Lower lobe of right lung (tissue), 2 donors: ENCODE results near the gene ACKR2. TPM values are rescaled to one million over a fixed set of nuclear protein-coding genes. Genes with fewer than 3 reads are reported as not detected.
A peak's percentile ranks its signal among the peaks of the same experiment; 100 is the strongest.

Experiments
- ATAC-seq, 2 donors: fragments of 200-7000 bp; cut with Tn5 transposase; one replicate each; pipeline ENCODE4 v1.9.1; 2020 to 2022; ENCODE audit warnings: mild to moderate bottlenecking in 2 of 2, moderate library complexity in 2 of 2
- DNase-seq: peaks from one replicate; pipeline ENCODE4 v3.0.0-alpha.2; 2020
- H3K27ac ChIP-seq: fragments of 200-600 bp; one replicate; pipeline ENCODE4 v1.8.0; 2022
- H3K27me3 ChIP-seq: fragments of 200-600 bp; one replicate; pipeline ENCODE4 v1.8.0; 2022; ENCODE audit warnings: low read depth
- H3K36me3 ChIP-seq: fragments of 200-600 bp; one replicate; pipeline ENCODE4 v1.8.0; 2022; ENCODE audit warnings: mild to moderate bottlenecking
- H3K4me1 ChIP-seq: fragments of 200-600 bp; one replicate; pipeline ENCODE4 v1.8.0; 2022
- H3K4me3 ChIP-seq: fragments of 200-600 bp; one replicate; pipeline ENCODE4 v1.8.0; 2022; ENCODE audit warnings: mild to moderate bottlenecking
- H3K9me3 ChIP-seq: fragments of 200-600 bp; one replicate; pipeline ENCODE4 v1.8.0; 2022
- CTCF ChIP-seq: fragments of 200-600 bp; IDR thresholded peaks from one replicate; pipeline ENCODE4 v1.8.0; 2022; ENCODE audit warnings: antibody characterized with exemption, mild to moderate bottlenecking
- intact Hi-C: fragments of 100-400 bp; cut with DNase I; formaldehyde crosslinking; loops from one replicate; pipeline ENCODE4 v1.11.0; 2022
- total RNA-seq: library from RNA; stranded (reverse); fragmentation: NEBNext Ultra II Directional; extraction: Animal tissue kit (Norgen Biotek cat#: 25700); gene quantifications from one replicate; pipeline ENCODE4 v1.2.1, GENCODE V29; 2021
- donor health status: DM: no; HTN: yes; CAD: no; lungs with severe emphysema.

ACKR2 gene
- total RNA-seq, 1 donor from 2014 or later: 5.3 TPM

DNA sequence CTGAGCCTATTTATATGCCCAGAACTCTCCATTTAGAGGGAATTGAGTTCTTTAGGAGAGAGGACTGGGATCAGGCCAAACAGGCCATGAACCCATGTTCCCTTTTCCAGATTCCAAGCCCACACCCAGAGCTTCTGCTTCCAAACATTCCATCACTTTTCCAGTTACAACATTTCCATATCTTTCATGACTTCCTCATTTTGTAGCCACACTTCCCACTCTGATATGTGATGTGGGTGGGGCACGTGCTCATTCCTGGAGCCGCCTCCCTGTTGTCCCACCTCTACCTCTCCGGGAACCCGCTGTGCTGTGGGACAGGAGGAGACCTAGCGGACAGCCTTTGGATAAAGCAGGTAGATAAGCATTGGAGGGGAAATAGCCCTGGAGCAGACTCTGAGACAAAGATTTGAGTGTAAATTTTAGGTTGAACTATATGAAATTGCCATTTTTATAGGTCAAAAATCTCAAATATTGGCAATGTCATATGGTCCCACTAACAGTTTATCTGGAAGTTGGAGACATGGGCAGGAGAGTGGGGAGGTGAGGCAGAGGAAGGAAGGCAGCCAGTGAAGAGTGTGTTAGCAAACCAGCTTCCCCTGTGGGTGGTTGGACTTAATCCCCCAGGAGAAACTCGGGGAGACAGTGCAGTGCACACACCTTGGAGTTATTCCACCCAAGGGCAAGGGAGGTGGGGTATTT lies 34.6 kb downstream of the ACKR2 start:
- Histone ChIP-seq H3K27me3 (no peaks in the 10 kb centered on the region), H3K4me1 (peaks cover 31% of the 10 kb centered on the region), H3K4me3 (no peak overlapping the region), H3K36me3 (no peaks in the 10 kb centered on the region), H3K27ac (peak overlapping the region; percentile 66), H3K9me3 (no peaks in the 10 kb centered on the region)
- intact Hi-C loops: no loop called here
- TF ChIP-seq CTCF: no peak
- no peak for DNase-seq
- peak; percentile 16 to 28 for ATAC-seq

- TF ChIP-seq CTCF: no peak
- Histone ChIP-seq H3K27ac (peak overlapping the region; percentile 66), H3K27me3 (no peaks in the 10 kb centered on the region), H3K4me3 (no peak overlapping the region), H3K9me3 (no peaks in the 10 kb centered on the region), H3K4me1 (peaks cover 31% of the 10 kb centered on the region), H3K36me3 (no peaks in the 10 kb centered on the region)
- intact Hi-C loops: no loop called here
- ATAC-seq (no peak), DNase-seq (no peak)
These were observed 35.1 kb downstream of the ACKR2 start for GRCh38 chr3:42844412-42844713.

- Histone ChIP-seq H3K36me3 (no peaks in the 10 kb centered on the region), H3K4me1 (peaks cover 31% of the 10 kb centered on the region), H3K27me3 (no peaks in the 10 kb centered on the region), H3K27ac (peak overlapping the region; percentile 66), H3K9me3 (no peaks in the 10 kb centered on the region), H3K4me3 (no peak overlapping the region)
- DNase-seq (no peak), ATAC-seq (no peak)
- intact Hi-C loops: no loop called here
- TF ChIP-seq CTCF: no peak
These were observed 35.6 kb downstream of the ACKR2 start for GRCh38 chr3:42844815-42845214.

DNA sequence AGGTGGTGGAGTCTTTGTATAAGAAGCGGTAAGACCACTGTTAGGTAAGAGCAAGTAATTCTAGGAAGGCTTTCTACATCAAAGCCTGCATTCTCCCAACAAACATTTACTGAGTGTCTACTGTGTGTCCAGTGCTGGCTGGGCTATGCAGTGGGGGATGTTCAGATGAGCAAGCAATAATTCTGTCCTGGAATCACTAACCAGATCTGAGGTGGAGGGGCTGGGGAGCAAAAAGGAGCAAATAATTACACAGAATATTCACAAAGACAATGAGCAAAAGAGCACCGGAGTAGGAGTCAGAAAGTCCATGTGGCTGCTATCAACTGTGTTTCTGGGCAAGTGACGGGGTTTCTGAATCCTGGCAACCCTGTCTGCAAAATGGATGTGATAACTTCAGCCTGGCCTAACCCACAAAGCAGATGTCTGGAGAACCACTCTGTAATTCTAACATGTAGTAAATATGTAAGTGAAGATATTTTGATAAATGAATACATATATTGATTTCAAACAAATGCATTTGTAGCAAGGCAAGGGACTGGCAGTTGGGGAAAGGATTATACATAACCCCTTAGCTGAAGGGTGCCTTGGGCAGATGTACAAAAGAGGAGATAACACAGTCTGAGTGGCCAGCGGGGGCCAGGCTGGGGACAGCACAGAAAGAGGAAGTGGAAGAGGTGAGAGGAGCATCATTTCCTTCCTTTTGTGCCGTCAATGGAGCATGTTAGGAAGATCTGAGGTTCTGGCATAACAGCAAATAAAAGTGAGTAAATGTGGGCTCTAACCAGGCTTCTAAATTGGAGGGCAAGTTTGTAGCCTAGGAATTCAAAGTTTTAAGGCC lies 37.7 kb downstream of the ACKR2 start:
- TF ChIP-seq CTCF: no peak
- intact Hi-C loops: no loop called here
- ATAC-seq: peak; percentile 66 to 79
- Histone ChIP-seq H3K27ac (peak overlapping the region; percentile 72), H3K4me1 (peaks cover 37% of the 10 kb centered on the region), H3K36me3 (no peaks in the 10 kb centered on the region), H3K9me3 (no peaks in the 10 kb centered on the region), H3K27me3 (no peaks in the 10 kb centered on the region), H3K4me3 (no peak overlapping the region)
- DNase-seq: peak; percentile 58

DNA sequence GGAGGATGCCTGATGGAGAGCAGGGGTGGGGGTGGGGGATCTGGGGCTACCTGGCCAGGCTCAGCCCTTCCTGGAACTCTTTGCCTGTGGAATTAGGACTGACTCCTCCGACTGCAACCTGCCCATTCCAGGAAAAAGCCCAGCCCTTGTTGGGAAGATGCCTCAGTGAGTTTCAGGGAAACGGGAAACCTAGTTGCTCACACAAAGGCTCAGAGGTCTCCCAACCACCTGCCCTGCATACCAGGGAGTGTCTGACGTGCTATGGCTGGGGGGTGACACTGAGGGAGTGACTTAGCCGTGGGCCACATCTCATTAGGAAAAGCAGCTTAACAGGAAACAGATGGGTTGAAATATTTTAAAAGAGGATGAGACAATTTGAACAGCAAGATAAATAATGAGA lies 38.5 kb downstream of the ACKR2 start:
- no peak overlapping the region for H3K4me3 ChIP-seq
- peaks cover 45% of the 10 kb centered on the region for H3K4me1 ChIP-seq
- intact Hi-C loops: no loop called here
- peak overlapping the region; percentile 72 for H3K27ac ChIP-seq
- DNase-seq (no peak), ATAC-seq (peak in 1 of 2 donors; percentile 46)
- no peak for TF ChIP-seq CTCF
- no peaks in the 10 kb centered on the region for H3K27me3 ChIP-seq
- H3K9me3 ChIP-seq: no peaks in the 10 kb centered on the region
- no peaks in the 10 kb centered on the region for H3K36me3 ChIP-seq
